ENCODE results near the gene SLC39A11. TPM values are rescaled to one million over a fixed set of nuclear protein-coding genes. Genes with fewer than 3 reads are reported as not detected.

Gene SLC39A11
- polyA plus RNA-seq, 1 donor from 2014 or later = 8.0 TPM

DNA sequence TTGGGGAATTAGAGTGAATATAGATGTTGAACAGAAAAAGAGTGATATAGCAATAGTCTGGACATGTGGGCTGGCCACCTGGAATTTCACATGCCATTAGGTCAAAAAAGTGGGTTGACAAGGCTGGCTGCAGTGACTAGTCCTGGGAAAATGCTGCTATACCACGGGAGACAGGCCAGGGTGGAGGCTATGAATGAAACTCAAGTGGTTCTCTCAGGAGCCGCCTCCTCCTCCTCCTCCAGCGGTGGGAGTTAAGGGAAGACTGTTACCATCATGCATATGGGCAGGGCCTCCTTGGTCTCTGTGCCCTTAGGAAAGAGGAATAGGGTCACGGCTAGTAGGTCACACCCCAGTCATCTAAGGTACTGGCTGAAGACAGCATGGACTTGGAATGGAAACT lies 448.0 kb downstream of the SLC39A11 start:
- Histone ChIP-seq H2AFZ (ENCODE audit: low read depth, low read length) (no peak overlapping the region), H3F3A (ENCODE audit: insufficient read depth, low read length, poor library complexity, severe bottlenecking) (no peaks in the 10 kb centered on the region), H3K4me2 (ENCODE audit: low read length) (no peak overlapping the region), H4K20me1 (ENCODE audit: insufficient read depth) (no peaks in the 10 kb centered on the region), H3K27ac (ENCODE audit: low read length) (no peak overlapping the region), H3K9me3 (ENCODE audit: low read length) (no peaks in the 10 kb centered on the region), H3K27me3 (ENCODE audit: insufficient read depth, low read depth, low read length) (no peaks in the 10 kb centered on the region), H3K79me2 (replicated peaks; ENCODE audit: insufficient read depth, low read length) (no peaks in the 10 kb centered on the region), H3K4me3 (ENCODE audit: low read length) (no peak overlapping the region), H3K9ac (ENCODE audit: low read length) (no peak overlapping the region), H3K9me2 (ENCODE audit: insufficient read depth, low read length) (no peaks in the 10 kb centered on the region), H3K36me3 (ENCODE audit: insufficient read depth, low read length) (no peaks in the 10 kb centered on the region)
- TF ChIP-seq POLR2AphosphoS5 (IDR thresholded peaks at IDR 0.05) (no peak), EZH2 (IDR thresholded peaks at IDR 0.05; ENCODE audit: borderline replicate concordance, insufficient read depth, low read length, poor library complexity, severe bottlenecking) (no peak), CTCF (IDR thresholded peaks at IDR 0.05; ENCODE audit: poor library complexity, severe bottlenecking) (no peak), EP300 (conservative IDR thresholded peaks at IDR 0.05; ENCODE audit: poor library complexity, severe bottlenecking) (no peak), SMC3 (conservative IDR thresholded peaks at IDR 0.05; ENCODE audit: poor library complexity) (no peak), MXI1 (conservative IDR thresholded peaks at IDR 0.05; ENCODE audit: poor library complexity, severe bottlenecking) (no peak), RAD21 (conservative IDR thresholded peaks at IDR 0.05) (no peak), TAF1 (IDR thresholded peaks at IDR 0.05; ENCODE audit: low read depth) (no peak)
- TF ChIP-seq, protein P1, sequence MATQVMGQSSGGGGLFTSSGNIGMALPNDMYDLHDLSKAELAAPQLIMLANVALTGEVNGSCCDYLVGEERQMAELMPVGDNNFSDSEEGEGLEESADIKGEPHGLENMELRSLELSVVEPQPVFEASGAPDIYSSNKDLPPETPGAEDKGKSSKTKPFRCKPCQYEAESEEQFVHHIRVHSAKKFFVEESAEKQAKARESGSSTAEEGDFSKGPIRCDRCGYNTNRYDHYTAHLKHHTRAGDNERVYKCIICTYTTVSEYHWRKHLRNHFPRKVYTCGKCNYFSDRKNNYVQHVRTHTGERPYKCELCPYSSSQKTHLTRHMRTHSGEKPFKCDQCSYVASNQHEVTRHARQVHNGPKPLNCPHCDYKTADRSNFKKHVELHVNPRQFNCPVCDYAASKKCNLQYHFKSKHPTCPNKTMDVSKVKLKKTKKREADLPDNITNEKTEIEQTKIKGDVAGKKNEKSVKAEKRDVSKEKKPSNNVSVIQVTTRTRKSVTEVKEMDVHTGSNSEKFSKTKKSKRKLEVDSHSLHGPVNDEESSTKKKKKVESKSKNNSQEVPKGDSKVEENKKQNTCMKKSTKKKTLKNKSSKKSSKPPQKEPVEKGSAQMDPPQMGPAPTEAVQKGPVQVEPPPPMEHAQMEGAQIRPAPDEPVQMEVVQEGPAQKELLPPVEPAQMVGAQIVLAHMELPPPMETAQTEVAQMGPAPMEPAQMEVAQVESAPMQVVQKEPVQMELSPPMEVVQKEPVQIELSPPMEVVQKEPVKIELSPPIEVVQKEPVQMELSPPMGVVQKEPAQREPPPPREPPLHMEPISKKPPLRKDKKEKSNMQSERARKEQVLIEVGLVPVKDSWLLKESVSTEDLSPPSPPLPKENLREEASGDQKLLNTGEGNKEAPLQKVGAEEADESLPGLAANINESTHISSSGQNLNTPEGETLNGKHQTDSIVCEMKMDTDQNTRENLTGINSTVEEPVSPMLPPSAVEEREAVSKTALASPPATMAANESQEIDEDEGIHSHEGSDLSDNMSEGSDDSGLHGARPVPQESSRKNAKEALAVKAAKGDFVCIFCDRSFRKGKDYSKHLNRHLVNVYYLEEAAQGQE (IDR thresholded peaks at IDR 0.05; ENCODE audit: borderline replicate concordance) = no peak

GRCh38 chr17:72643575-72644216 lies 448.8 kb downstream of the SLC39A11 start:
- H2AFZ ChIP-seq (ENCODE audit: low read depth, low read length) = no peak overlapping the region
- H3K4me3 ChIP-seq (ENCODE audit: low read length) = no peak overlapping the region
- H3K27ac ChIP-seq (ENCODE audit: low read length) = no peak overlapping the region
- H4K20me1 ChIP-seq (ENCODE audit: insufficient read depth) = no peaks in the 10 kb centered on the region
- H3K9me3 ChIP-seq (ENCODE audit: low read length) = no peaks in the 10 kb centered on the region
- TF ChIP-seq, protein P1 (IDR thresholded peaks at IDR 0.05; ENCODE audit: borderline replicate concordance) = no peak
- TF ChIP-seq CTCF (IDR thresholded peaks at IDR 0.05; ENCODE audit: poor library complexity, severe bottlenecking) = no peak
- TF ChIP-seq EP300 (conservative IDR thresholded peaks at IDR 0.05; ENCODE audit: poor library complexity, severe bottlenecking) = no peak
- TF ChIP-seq MXI1 (conservative IDR thresholded peaks at IDR 0.05; ENCODE audit: poor library complexity, severe bottlenecking) = no peak
- no peak for TF ChIP-seq TAF1 (IDR thresholded peaks at IDR 0.05; ENCODE audit: low read depth)
- no peak for TF ChIP-seq RAD21 (conservative IDR thresholded peaks at IDR 0.05)
- no peak for TF ChIP-seq SMC3 (conservative IDR thresholded peaks at IDR 0.05; ENCODE audit: poor library complexity)
- no peak for TF ChIP-seq EZH2 (IDR thresholded peaks at IDR 0.05; ENCODE audit: borderline replicate concordance, insufficient read depth, low read length, poor library complexity, severe bottlenecking)
- no peak for TF ChIP-seq POLR2AphosphoS5 (IDR thresholded peaks at IDR 0.05)
- no peaks in the 10 kb centered on the region for H3K27me3 ChIP-seq (ENCODE audit: insufficient read depth, low read depth, low read length)
- H3F3A ChIP-seq (ENCODE audit: insufficient read depth, low read length, poor library complexity, severe bottlenecking) = no peaks in the 10 kb centered on the region
- H3K9ac ChIP-seq (ENCODE audit: low read length) = no peak overlapping the region
- no peaks in the 10 kb centered on the region for H3K36me3 ChIP-seq (ENCODE audit: insufficient read depth, low read length)
- no peaks in the 10 kb centered on the region for H3K9me2 ChIP-seq (ENCODE audit: insufficient read depth, low read length)
- no peaks in the 10 kb centered on the region for H3K79me2 ChIP-seq (replicated peaks; ENCODE audit: insufficient read depth, low read length)
- H3K4me2 ChIP-seq (ENCODE audit: low read length) = no peak overlapping the region
